Colon (tissue), 2 donors: Measurements from ENCODE around the gene BCKDK.

Experiments
- FAIRE-seq: peaks from 2 replicates; lab custom pipeline; 2012; peaks lifted over from hg19 to GRCh38; lab: Jason Lieb, UNC
- donor health status: control.
- donor health status: control.

BCKDK gene

DNA sequence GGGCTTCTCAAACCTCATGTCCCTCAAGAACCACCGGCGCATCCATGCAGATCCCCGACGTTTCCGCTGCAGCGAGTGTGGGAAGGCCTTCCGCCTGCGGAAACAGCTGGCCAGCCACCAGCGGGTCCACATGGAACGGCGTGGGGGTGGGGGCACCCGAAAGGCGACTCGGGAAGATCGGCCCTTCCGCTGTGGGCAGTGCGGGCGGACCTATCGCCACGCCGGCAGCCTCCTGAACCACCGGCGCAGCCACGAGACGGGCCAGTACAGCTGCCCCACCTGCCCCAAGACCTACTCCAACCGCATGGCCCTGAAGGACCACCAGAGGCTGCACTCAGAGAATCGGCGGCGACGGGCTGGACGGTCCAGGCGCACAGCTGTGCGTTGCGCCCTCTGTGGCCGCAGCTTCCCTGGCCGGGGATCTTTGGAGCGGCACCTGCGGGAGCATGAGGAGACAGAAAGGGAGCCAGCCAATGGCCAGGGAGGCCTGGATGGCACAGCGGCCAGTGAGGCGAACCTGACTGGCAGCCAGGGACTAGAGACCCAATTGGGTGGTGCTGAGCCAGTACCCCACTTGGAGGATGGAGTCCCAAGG, 28.1 kb upstream of the BCKDK start:
- no peak for FAIRE-seq

DNA sequence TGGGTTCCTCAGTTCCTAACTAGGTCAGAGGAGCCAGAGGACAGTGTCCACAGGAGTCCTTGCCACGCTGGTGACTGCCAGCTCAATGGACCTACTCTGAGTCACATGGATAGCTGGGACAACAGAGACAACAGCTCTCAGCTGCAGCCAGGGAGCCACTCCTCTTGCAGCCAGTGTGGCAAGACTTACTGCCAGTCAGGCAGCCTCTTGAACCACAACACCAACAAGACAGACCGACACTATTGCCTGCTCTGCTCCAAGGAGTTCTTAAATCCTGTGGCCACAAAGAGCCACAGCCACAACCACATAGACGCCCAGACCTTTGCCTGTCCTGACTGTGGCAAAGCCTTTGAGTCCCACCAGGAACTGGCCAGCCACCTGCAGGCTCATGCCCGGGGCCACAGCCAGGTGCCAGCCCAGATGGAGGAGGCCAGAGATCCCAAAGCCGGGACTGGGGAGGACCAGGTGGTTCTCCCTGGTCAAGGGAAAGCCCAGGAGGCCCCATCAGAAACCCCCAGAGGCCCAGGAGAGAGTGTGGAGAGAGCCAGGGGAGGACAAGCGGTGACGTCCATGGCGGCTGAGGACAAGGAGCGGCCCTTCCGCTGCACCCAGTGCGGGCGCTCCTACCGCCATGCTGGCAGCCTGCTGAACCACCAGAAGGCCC, 27.3 kb upstream of the BCKDK start:
- no peak for FAIRE-seq

DNA sequence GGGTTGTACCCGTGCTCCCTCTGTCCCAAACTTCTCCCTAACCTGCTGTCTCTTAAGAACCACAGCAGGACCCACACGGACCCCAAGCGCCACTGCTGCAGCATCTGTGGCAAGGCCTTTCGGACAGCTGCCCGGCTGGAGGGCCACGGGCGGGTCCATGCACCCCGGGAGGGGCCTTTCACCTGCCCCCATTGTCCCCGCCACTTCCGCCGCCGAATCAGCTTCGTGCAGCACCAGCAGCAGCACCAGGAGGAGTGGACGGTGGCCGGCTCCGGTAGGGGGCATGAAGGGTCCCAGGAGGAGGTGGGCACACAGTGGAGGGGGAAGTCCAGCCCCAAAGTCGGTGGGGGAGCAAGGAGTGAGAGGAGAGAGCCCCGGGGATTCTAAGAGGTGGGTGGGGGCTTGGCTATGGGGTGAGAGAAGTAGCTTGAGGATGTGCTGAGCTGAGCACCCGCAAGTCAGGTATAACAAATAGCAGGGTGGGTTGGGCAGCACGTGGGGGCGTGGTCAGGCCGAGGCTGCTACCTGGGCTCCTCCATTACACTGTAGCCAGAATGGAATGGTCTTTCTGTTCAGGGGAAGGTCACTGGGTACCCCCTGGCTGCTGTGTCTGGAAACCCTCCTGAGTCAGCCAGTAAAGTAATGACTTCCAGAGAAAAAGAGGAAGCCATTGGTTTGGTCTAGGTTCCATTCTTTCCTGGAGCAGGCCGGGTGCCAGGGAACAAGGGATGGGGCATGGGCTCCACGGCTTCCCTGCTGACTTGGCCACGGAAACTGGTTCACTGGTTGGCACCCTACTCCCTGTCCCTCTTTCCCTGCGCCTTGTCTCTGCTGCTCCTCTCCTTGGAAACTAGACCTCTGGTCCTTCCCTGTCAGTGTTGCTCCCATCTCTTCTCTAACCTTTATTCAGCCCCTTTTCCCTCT, 26.5 kb upstream of the BCKDK start:
- FAIRE-seq = no peak

DNA sequence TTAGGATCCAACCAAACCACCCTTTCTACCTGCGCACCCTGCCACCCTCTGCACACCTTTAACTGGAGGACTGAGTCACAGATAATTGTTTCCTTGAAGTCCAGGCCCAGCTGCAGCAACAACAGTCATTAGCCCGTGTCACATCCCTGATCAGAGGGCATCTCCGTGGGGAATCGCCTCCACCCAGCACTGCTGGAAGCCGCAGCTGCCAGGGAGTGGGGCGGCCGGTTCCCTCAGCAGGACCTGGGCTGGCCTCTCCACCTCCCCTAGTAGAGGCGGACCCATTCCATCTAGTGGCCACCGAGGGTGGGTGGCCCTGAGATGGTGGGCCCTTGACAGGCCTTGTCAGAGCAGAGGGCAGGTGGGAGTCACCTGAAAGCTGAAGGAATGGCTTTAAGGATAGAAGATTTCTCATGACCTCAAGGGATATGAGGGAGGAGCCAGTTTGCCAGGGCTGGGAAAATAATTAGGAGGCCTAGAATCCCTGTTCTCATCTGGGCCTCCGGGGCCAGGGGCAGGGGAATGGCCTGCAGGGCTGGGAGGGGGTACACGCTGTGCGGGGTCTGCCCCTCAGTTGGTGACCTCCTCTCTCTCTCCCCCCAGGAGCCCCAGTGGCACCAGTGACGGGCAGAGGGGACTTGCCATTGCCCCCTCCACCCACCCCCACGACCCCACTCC, 25.7 kb upstream of the BCKDK start:
- FAIRE-seq = no peak

- FAIRE-seq = no peak
Measured at GRCh38 chr16:31083081-31083480, 25.1 kb upstream of the BCKDK start.

- FAIRE-seq = no peak
Measured at GRCh38 chr16:31083556-31083955, 24.6 kb upstream of the BCKDK start.

DNA sequence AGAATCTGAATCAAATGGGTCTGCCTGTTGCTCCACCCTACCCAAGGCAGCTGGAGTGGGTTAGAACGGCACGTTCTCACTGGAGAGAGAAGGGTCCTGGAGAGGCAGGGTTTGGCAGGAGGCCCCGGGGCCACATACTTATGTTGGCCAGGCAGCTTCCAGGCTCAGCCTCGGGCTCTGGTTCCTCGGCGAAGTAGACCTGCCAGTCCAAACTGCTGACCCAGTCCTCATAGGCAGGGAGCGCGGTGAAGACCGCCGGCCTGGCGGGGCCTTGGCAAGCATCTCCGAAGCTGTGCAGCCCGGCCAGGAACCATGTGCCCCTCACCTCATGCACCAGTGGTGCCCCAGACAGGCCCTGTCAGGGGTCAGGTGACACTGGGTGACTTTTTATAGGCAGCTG, 24.2 kb upstream of the BCKDK start:
- no peak for FAIRE-seq

- no peak for FAIRE-seq
Measured at GRCh38 chr16:31084584-31085302, 23.4 kb upstream of the BCKDK start.

DNA sequence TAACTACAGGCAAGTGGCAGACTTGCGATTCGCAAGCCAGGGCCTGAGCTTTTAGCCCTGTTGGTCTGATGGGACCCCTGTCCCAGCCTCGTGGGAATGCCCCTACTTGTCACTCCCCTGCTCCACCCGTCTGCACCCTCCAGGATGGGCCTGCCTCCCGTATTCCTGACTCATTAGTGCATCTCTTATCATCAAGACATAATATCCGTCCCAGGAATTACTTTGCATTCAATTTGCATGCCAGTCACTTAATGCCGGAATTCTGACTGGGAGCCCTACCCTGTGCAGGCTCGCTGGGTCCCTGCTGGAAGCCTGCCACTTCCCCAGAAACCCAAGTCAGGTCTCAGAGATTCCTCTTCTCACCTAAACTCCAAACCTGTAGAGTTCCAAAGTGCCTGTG, 22.8 kb upstream of the BCKDK start:
- no peak for FAIRE-seq

DNA sequence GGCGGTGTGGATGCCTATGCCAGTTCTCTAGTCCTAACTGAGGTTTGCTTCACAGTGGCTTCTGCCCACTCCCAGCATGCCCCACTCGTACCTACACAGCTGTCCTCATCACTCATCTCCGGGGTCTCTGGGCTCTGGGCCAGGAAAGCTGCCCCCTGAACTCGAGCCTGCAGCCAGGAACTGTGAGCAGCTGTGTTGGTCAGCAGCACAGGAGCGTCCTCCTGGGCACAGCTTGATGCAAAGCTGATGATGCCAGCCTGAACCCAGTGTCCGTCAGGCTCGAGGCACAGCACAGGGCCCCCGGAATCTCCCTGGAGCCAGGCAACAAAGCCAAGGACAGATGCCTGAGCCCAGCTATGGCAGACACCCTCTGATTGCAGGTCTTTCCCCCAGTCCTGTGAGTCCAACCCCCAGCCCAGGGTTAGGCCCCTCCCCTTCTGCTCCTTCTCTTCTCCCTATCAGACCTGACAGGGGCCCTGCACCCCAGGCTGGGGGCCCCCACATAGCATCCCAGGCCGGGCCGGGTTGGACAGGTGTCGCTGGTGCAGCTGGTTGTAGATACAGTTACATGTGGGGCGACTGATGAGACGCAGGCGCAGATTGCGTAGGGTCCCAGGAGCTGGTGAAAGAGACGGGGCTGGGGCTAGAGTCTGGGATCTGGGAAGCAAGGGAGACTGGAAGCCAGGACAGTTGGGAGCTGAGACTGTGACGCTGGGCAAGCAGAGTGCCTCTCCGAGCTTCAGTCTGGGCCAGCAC, 22.1 kb upstream of the BCKDK start:
- no peak for FAIRE-seq

DNA sequence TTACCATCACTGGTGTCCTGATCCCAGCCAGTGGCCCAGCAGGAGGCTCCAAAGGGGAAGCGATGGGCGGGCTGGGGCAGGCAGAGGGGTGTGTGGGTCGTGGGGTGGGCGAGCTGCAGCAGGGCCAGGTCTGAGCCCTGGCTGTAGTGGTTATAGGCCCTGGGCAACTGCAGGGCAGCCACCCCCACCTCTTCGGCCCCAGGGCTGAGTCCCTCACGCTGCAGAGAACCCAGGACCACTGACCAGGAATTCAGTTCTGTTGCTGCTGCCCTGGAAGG, 21.6 kb upstream of the BCKDK start:
- no peak for FAIRE-seq

DNA sequence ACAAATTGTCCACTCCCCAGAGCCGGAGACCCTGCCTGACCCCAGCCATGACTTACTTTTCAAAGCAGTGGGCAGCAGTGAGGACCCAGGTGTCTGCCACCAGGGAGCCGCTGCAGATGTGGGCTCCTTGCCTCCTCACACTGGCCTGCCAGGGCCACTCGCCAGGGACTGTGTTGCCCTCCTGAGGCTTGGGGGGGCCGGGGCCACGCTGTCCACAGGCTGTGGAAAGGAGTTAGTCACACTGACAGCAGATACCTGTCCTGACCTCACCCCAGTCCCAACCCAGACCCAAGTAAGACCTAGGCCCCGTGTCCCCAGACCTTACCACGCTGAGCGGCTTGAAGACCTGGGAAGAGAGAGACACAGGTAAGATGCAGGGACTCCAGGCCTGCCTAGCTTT, 20.7 kb upstream of the BCKDK start:
- FAIRE-seq = no peak

DNA sequence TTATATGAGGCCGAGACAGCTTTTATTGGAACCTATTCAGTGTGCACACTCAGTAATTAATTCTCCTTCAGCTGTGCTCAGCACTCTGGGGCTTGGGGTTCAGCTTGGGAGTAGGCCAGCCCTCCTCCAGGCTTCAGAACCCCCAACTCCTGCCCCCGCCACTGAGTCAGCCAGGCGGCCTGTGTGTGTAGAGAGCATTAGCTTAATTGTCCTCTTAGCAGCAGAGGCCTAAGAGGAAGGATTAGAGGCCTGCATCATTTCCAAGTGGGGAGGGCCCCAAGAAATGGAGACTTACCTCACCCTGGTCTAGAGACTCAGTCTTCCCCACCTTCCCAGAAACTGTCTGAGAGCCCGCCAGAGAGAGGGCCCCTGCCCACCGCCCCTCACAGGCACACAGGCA, 20.2 kb upstream of the BCKDK start:
- FAIRE-seq = no peak

DNA sequence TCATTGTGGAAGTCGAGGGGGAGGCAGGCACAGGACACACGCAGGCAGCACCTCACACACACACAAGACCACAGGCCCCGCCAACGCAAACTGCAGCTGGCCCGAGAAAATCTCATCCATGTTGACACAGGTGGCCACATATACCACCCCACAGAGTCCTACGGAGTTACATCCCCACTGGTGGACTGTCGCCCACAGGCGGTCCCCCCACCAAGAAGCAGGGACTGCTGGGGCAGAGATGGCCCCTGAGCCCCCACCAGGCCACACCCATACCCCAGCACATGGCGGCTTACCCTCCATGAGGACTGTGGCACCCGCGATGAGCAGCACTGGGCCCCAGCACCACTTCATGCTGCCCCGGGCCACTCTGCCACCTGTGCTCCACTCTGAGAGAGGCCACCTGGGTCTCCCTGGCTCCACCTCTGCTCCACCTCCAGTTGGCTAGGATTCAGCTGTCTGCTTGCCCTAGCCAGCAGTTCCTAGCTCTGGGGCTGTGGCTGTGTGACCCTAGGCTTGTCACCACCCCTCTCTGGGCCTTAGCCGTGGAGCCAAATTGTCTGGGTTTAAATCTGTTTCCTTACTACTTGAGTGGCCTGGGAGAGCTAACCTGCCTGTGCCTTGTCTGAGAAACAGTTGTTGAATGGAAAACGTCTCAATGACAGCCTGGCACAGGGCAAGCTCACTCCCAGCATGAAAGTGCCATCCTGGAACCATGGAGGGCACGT, 19.6 kb upstream of the BCKDK start, which contains the start of gene PRSS53:
Gene PRSS53 (minus strand): TSS at position 485 of the 725 bp plus-strand sequence. CDS start 134 bp downstream, at position 351.
- FAIRE-seq = no peak

DNA sequence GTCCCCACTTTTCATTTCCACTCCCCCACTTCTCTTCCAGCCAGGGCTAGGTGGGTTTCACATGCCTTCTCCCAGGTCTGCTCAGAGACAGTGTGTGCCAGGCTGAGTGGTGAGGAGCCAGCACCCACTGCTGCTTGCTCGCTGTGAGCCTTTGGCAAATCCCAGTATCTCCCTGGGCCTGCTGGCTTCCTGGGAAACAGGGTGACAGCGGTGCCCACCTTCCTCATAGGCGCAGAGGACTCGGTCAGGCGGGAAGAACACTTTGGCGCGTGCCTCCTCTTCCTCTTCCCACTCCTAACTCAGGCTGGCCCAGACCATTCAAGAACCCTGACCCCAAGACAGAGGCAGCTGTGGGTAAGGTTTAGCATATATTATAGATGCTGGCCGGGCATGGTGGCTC, 19.0 kb upstream of the BCKDK start:
- no peak for FAIRE-seq

DNA sequence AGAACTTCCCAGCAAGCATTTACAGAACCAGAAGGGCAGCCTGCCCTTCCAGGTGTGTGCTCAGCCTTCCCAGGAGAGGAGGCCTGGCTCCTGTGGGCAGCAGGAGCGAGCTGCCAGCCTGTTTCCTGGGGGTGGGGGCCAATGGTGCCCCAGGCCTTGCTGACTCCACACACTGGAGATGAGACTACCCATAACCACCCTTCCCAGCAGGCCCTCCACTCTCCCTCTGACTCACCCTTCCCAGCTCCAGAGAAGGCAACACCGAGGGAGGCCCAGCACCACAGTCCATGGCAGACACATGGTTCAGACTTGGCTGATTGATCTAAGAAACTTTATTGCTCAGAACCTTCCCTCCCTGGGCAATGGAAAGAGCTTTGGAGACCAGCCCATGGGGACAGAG, 17.6 kb upstream of the BCKDK start:
- FAIRE-seq = no peak

GRCh38 chr16:31092330-31092729, 15.9 kb upstream of the BCKDK start:
- no peak for FAIRE-seq

DNA sequence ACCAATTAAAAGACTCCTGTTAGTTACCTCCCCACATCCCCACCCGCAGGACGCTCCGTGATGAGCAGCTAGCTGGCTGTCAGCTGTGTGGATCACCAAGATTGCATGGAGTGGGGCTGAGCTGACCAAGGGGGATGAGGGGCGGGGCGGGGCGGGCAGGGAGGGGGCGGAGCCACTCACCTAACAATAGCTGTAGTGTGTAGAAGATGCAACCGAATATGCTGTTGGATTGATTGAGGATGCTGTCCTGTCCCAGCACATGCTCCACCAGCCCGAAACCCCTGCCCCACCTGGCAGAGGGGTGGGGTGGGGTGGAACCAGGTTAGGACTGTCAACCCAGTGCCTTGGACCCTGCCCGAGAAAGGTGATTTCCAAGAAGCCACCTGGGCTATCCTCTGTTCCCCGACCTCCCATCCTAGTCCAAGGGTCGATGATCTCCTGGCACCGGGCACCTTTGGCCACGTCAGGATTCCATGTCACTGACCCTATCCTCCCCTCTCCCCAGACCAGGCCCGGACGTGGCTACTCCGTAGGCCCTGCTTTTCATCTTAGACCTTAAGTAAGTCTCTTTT, 15.0 kb upstream of the BCKDK start:
- FAIRE-seq = no peak

DNA sequence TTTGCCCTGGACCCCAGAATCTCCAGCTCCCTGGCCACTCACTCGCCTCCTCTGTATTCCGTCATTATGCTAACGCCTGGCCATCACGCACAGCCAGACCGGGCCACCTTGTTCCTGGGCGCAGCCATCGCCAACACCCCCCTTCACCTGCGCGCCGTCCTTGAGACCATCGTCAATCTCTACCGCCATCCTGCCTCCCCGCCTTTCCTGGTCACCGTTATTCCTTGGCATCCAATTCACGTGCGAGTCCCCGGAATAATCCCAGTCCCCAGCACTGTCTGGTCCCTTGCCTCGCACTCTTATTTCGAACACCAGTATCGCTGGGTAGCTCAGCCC, 14.1 kb upstream of the BCKDK start:
- FAIRE-seq = no peak

GRCh38 chr16:31094424-31095120, 13.6 kb upstream of the BCKDK start, which contains the start of gene VKORC1:
VKORC1 (minus strand) TSS chr16:31094797; CDS start chr16:31094729, 68 bp downstream.
- no peak for FAIRE-seq
